SK-N-MC (cell line): Measurements from ENCODE around the gene TES.

Source experiments
- EZH2 ChIP-seq: fragments of 200-600 bp; sonication (generic); IDR thresholded peaks from one replicate; pipeline ENCODE4 v1.6.1; 2017; ENCODE audit warnings: antibody characterized with exemption
- FOXP2 ChIP-seq: optimal IDR thresholded peaks from 2 replicates; pipeline ENCODE3; 2011; ENCODE audit warnings: mild to moderate bottlenecking, moderate library complexity; ENCODE audit not compliant: insufficient read depth; ENCODE audit errors: extremely low read length, control extremely low read depth
- POLR2AphosphoS5 ChIP-seq: IDR thresholded peaks from 2 replicates; pipeline ENCODE4 v1.6.1; 2012; ENCODE audit warnings: mild to moderate bottlenecking, low read depth, low read length, borderline replicate concordance

DNA sequence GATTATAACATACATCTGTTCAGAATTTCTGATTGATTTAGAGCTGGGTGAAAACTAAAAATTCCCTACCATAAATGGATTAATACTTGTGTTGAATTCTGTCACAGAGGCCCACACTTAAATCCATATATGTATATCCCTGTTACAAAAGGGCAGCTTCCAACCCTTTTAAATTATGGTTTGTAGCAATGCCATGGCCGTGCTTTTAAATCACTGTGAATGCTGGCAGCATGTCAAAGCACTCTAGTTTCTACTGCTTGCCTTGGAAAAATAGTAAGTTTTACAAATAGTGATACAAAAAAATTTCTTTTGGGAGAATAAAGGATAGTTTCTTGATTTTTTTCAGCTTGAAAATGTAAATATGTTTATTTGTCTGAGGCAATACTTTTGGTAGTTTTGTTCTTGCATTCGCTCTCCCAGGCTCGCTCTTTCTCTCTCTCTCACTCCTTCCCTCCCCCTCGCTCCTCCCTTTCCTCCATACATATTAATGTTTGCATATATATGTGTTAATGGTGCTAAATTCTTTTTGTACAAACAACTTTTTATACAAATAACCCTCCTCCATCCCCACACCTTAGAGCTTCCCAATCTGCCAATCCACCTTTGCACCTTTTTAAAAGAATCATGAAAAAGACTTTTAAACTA, 29.8 kb downstream of the TES start:
- no peak for TF ChIP-seq POLR2AphosphoS5
- TF ChIP-seq EZH2, result no peak
- no peak for TF ChIP-seq FOXP2
